Germinal center (tissue), 1 donor: ENCODE data around the gene TBC1D22A.

Source experiments
- DNase-seq: peaks from one replicate; pipeline ENCODE4 v3.0.0; 2012; ENCODE audit warnings: mixed read lengths, low spot score

Gene TBC1D22A

GRCh38 chr22:47143249-47143938 is 380.9 kb downstream of the TBC1D22A start:
- no peak for DNase-seq

- no peak for DNase-seq
Measured at GRCh38 chr22:47144076-47144765, 381.8 kb downstream of the TBC1D22A start.

GRCh38 chr22:47144791-47145425 is 382.5 kb downstream of the TBC1D22A start:
- no peak for DNase-seq

GRCh38 chr22:47145883-47146282 is 383.4 kb downstream of the TBC1D22A start:
- DNase-seq, result no peak

DNA sequence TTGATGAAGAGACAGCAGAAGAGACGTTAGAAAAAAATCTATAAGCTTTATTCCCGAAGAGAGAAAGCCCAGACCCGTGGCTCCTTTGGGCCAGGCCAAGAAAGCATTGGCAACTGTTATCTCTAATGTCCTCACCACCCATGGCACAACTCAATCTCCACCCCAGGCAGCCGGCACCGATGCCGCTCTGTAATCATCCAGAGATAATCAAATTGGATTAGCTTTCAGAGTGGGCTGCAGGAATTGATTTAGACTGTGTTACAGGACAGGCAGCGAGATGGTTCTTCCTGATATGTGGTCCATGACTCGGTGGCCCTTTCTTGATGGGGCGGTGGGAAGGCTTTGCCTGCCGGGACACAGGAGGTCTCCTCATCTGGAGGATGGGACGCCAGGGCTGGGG is 383.9 kb downstream of the TBC1D22A start:
- no peak for DNase-seq

- no peak for DNase-seq
Measured at GRCh38 chr22:47146941-47147340, 384.5 kb downstream of the TBC1D22A start.

DNA sequence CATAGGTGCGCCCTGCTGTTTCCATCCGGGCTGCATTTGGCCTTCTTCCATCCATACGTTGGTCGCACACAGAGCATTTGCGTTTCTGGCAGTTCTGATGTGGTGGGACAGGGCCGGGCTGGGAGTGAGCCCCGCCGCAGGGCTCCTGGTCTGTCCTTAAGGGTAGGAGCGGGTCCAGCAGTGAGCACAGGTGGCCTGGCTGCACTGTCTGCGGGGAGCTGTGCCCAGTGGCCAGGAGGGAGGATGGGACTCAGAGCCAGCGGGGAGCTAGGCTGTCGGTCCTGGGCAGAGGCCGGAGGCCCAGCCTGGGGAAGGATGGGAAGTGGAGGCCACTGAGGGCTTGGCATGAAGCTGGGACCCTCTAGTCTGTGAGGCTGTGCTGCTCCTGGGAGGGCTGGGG is 385.1 kb downstream of the TBC1D22A start:
- DNase-seq, result no peak

- no peak for DNase-seq
Measured at GRCh38 chr22:47148510-47148909, 386.1 kb downstream of the TBC1D22A start.

DNA sequence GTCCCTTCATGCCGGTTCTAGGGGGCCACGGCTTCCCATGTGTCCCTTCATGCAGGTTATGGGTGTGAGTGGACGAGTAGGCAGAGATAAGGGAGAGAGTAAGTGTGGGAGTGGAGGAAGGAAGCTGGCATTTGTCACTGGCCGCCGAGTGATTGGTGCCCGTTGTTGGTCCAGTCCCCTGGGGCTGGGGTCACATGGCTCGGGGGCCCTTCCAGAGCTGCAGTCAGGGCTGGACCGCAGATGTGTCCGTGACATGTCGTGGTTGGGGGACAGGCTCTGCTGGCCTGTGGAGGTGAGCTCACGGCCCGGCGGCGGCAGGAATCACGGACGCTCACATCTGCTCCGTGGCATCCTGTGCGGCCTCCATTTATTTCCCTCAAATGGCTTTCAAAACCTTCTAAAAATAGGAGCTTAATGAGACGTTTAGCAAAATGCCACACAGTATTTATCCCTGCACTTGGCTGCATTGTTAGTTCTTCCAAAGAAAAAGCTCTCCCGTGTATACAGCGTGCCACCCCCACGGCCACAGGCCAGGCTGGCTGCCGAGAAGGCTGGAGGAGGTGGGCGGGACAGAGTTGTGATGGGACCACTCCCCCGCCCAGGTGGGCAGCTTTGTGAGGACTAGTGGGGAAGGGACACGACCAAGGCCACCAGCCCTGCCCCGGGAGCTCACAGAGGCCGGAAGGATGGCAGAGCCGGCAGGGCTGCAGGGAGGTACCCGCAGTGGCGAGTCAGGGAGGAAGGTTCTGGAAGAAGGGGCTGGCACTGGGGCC is 386.7 kb downstream of the TBC1D22A start:
- DNase-seq, result no peak

DNA sequence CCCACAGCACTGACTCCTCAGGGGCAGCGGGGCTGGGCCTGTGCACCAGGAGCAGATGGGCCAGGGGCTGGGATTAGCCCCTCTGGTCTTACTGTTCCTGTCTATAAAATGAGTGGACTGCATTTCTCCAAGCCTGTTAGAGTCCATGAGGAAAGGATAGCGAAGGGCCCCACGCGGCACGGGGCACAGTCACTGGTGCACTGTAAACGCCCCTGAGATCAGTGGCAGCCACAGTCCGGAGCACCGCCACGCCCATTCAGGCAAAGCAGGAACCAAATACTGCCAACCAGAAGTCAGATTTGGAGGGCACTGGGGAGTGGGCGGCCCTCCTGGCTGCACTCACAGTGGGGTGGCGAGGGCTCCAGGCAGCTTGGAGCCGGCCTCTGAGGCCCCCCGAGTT is 387.5 kb downstream of the TBC1D22A start:
- DNase-seq, result no peak

DNA sequence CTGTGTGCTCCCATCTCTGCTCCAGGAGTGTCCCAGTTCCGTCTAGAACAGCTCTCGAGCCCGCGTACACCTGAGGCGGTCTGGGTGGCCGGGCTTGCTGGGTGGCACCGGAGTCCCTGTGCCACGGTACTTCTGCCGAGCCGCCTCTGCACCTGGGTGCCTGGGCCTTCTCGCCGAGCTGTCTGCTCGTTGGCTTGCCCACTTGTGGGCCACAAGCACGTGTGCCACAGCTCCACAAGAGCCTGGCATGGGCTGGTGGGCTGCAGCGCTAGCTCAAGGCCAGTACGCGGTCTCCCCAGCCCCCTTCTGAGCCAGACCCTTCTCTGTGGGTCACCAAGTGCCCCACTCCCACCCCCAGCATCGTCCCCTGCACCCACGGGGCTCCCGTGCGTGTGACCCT is 388.0 kb downstream of the TBC1D22A start:
- no peak for DNase-seq

- DNase-seq, result no peak
Measured at GRCh38 chr22:47151064-47151463, 388.6 kb downstream of the TBC1D22A start.

DNA sequence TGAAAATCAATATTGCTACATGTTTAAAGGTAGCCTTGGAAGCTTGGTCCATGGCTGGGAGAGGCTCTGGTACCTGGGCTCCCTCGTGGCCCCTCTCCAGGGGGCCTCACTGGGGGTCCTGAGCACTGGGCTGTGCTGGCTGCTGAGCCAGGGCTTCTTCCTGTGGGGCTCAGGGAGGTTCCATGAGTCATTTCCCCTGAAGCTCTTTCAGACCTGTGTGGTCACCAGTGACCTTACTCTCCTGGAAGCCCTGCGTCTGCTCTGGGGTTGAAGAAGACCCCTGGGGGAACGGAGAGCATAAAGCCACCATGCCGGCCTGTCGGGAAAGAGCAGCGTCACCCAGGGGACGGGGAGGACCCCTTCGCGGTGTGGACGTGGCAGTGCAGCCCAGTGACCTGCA is 389.0 kb downstream of the TBC1D22A start:
- DNase-seq, result no peak

DNA sequence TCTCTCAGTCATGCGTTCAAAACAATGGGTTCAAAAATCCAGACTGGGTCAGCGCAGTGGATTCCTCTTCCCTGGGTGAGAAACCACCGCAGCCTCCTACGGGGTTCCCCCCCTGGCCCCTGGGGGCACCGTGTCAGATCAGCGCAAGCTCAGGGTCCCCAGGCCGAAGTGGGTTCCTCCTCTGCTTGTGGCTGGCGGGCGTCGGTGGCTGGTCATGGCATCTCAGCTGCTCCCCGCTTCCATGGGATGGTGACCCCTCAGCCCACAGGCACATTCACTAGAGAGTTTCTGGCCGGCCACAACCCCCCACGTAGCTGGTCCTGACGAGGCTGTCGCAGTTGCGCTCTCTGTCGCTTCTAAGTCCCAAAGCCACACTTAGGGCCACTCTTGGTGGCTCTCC is 389.8 kb downstream of the TBC1D22A start:
- no peak for DNase-seq

DNA sequence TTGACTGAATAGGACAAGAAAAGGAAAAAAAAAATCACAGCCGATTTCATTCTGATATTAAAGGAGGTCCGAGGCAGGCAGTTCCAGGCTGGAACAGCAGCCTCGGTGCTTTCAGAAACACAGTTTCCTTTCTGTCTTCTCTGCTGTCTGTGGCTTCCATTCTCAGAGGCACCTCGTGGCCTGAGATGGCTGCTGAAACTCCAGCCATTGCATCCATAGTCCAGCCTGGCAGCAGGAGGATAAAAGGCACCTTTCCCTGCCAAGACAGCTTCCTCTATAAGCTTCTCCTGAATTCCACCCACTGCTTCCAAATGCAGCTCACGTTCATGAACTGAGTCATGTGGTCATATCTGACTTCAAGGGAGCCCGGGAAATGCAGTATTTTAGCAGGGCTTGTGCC is 390.5 kb downstream of the TBC1D22A start:
- no peak for DNase-seq

- DNase-seq, result no peak
Measured at GRCh38 chr22:47153854-47154525, 391.5 kb downstream of the TBC1D22A start.

DNA sequence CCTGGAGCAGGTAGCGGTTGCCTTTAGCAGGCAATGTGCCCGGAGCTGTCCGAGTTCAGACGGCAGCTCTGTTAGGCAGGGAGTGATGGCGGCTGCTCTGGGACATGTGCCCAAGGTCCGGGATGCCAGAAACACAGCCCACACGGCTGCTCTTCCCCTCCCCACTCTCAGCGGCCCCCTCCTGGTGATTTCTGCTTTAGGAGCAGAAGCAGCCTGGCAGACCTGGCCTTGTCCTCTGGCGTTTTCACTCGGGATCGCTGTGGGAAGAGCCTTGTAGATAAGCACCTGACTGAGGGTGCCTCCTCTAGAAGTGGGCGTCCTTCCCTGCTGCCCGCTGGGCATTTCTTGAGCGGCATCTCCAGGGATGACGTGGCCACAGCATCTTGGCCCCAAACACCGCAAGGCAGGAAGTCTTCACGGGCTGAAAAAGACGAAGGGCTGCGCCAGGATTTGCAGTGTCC is 392.2 kb downstream of the TBC1D22A start:
- DNase-seq, result no peak

- no peak for DNase-seq
Measured at GRCh38 chr22:47155131-47155885, 392.9 kb downstream of the TBC1D22A start.

GRCh38 chr22:47155912-47156311 is 393.5 kb downstream of the TBC1D22A start:
- no peak for DNase-seq

GRCh38 chr22:47156352-47157092 is 394.1 kb downstream of the TBC1D22A start:
- no peak for DNase-seq

GRCh38 chr22:47157093-47157420 is 394.6 kb downstream of the TBC1D22A start:
- no peak for DNase-seq
